NCI-H2227 treated with DMSO at 0.1 percent for 48 hours (cell line): Measurements from ENCODE around the gene MYL4.
A peak's percentile ranks its signal among the peaks of the same experiment; 100 is the strongest.
"Not testable (repeated sequence)": the region's sequence is repeated elsewhere in the genome, so short reads cannot be mapped to it uniquely, and the experiment has no call there.

Source experiments
- DNase-seq: peaks from one replicate; lab custom pipeline; 2025; lab: John Stamatoyannopoulos, UW

MYL4 gene

GRCh38 chr17:47221154-47221553 is 12.0 kb downstream of the MYL4 start:
- DNase-seq, result no peak

- no peak for DNase-seq
These were observed 12.9 kb downstream of the MYL4 start for GRCh38 chr17:47222047-47222446.

GRCh38 chr17:47223007-47223406 is 13.9 kb downstream of the MYL4 start:
- DNase-seq, result no peak

GRCh38 chr17:47223460-47223859 is 14.3 kb downstream of the MYL4 start:
- DNase-seq, result no peak

- DNase-seq, result not testable (repeated sequence)
These were observed 14.9 kb downstream of the MYL4 start for GRCh38 chr17:47224077-47224476.

GRCh38 chr17:47224966-47225365 is 15.8 kb downstream of the MYL4 start:
- no peak for DNase-seq

- DNase-seq, result no peak
These were observed 16.3 kb downstream of the MYL4 start for GRCh38 chr17:47225436-47225858.

GRCh38 chr17:47225911-47226688 is 17.0 kb downstream of the MYL4 start:
- no peak for DNase-seq

- DNase-seq, result no peak
These were observed 18.7 kb downstream of the MYL4 start for GRCh38 chr17:47227862-47228261.

- peak; percentile 81 for DNase-seq
These were observed 20.6 kb downstream of the MYL4 start for GRCh38 chr17:47229535-47230443.

GRCh38 chr17:47230864-47231263 is 21.7 kb downstream of the MYL4 start:
- DNase-seq, result no peak

- DNase-seq, result no peak
These were observed 22.2 kb downstream of the MYL4 start for GRCh38 chr17:47231334-47231733.

- no peak for DNase-seq
These were observed 22.7 kb downstream of the MYL4 start for GRCh38 chr17:47231866-47232265.

GRCh38 chr17:47232465-47232864 is 23.3 kb downstream of the MYL4 start:
- DNase-seq, result no peak

GRCh38 chr17:47235506-47235905 is 26.4 kb downstream of the MYL4 start:
- no peak for DNase-seq

- DNase-seq, result no peak
These were observed 26.8 kb downstream of the MYL4 start for GRCh38 chr17:47235923-47236322.

GRCh38 chr17:47237841-47238240 is 28.7 kb downstream of the MYL4 start:
- no peak for DNase-seq

- no peak for DNase-seq
These were observed 29.3 kb downstream of the MYL4 start for GRCh38 chr17:47238321-47239010.

GRCh38 chr17:47239619-47239966 is 30.4 kb downstream of the MYL4 start:
- DNase-seq, result no peak

GRCh38 chr17:47239967-47240651 is 31.0 kb downstream of the MYL4 start:
- no peak for DNase-seq

- no peak for DNase-seq
These were observed 31.7 kb downstream of the MYL4 start for GRCh38 chr17:47240806-47241205.

- DNase-seq, result no peak
These were observed 33.5 kb downstream of the MYL4 start for GRCh38 chr17:47242648-47243047.
